Caco-2 (cell line): ENCODE data around the gene GDPD4. TPM values are rescaled to one million over a fixed set of nuclear protein-coding genes. Genes with fewer than 3 reads are reported as not detected.

Experiments used
- BruUV-seq: library from RNA; stranded (reverse); fragments of 400-500 nt; replicated peaks from 2 replicates; lab custom pipeline; 2021; lab: Mats Ljungman, UMichigan
- CTCF ChIA-PET: fragments of 300-600 bp; sonication (Branson Sonifier 250); formaldehyde crosslinking; loops from one replicate; lab custom pipeline; 2022; ENCODE audit warnings: antibody characterized with exemption; lab: Charles Lee
- POLR2A ChIA-PET: fragments of 300-600 bp; sonication (Branson Sonifier 250); formaldehyde crosslinking; loops from one replicate; lab custom pipeline; 2022; ENCODE audit warnings: antibody characterized with exemption; lab: Charles Lee
- DNase-seq, 2 experiments: peaks; one replicate each; pipeline versions ENCODE4 v3.0.0 to v3.0.0-alpha.2; 2020 to 2022
- H3K27me3 ChIP-seq: replicated peaks from 2 replicates; pipeline ENCODE4 v1.6.0; 2011; ENCODE audit warnings: low read length; ENCODE audit not compliant: control insufficient read depth, insufficient read depth
- H3K36me3 ChIP-seq: 2 replicates; pipeline ENCODE4 v1.5.1; 2011; ENCODE audit warnings: low read length; ENCODE audit not compliant: control insufficient read depth, insufficient read depth
- H3K4me1 ChIP-seq: fragments of 250-450 bp; sonication (Bioruptor Pico); 2 replicates; pipeline ENCODE4 v1.5.1; 2020; ENCODE audit warnings: mild to moderate bottlenecking
- H3K4me3 ChIP-seq: 2 replicates; pipeline ENCODE4 v1.5.1; 2011; ENCODE audit warnings: low read depth, mild to moderate bottlenecking, control low read depth, low read length
- H3K9me3 ChIP-seq: fragments of 250-450 bp; sonication (Bioruptor Pico); 2 replicates; pipeline ENCODE4 v1.5.1; 2020; ENCODE audit warnings: mild to moderate bottlenecking, moderate library complexity
- H3K27ac Mint-ChIP-seq: one replicate; pipeline ENCODE4 v1.8.0; 2022; ENCODE audit warnings: mixed read lengths; ENCODE audit not compliant: unreplicated experiment
- H3K27me3 Mint-ChIP-seq: one replicate; pipeline ENCODE4 v1.8.0; 2022; ENCODE audit warnings: mixed read lengths; ENCODE audit not compliant: insufficient read depth, unreplicated experiment
- H3K36me3 Mint-ChIP-seq: one replicate; pipeline ENCODE4 v1.8.0; 2022; ENCODE audit warnings: mild to moderate bottlenecking, mixed read lengths; ENCODE audit not compliant: insufficient read depth, unreplicated experiment
- H3K4me1 Mint-ChIP-seq: one replicate; pipeline ENCODE4 v1.8.0; 2022; ENCODE audit warnings: low read depth, mixed read lengths; ENCODE audit not compliant: unreplicated experiment
- H3K4me3 Mint-ChIP-seq: one replicate; pipeline ENCODE4 v1.8.0; 2022; ENCODE audit warnings: mild to moderate bottlenecking, moderate library complexity, mixed read lengths; ENCODE audit not compliant: unreplicated experiment
- H3K9me3 Mint-ChIP-seq: one replicate; pipeline ENCODE4 v1.8.0; 2022; ENCODE audit warnings: mixed read lengths; ENCODE audit not compliant: unreplicated experiment
- CTCF ChIP-seq, 2 experiments: fragments of 200-600 bp in 1 of 2; IDR thresholded peaks; 1 replicate in 1 of 2; 2 replicates in 1 of 2; pipeline versions ENCODE4 v1.5.1 to v1.8.0; 2011 to 2022; ENCODE audit warnings: antibody characterized with exemption in 1 of 2, control low read depth in 1 of 2, inconsistent platforms in 1 of 2, low read depth in 1 of 2, low read length in 1 of 2, mild to moderate bottlenecking in 1 of 2, moderate library complexity in 1 of 2; ENCODE audit not compliant: insufficient read depth in 1 of 2, severe bottlenecking in 1 of 2, unreplicated experiment in 1 of 2
- intact Hi-C: fragments of 100-400 bp; cut with micrococcal nuclease; formaldehyde crosslinking; loops from one replicate; pipeline ENCODE4 v1.10.0; 2022; ENCODE audit not compliant: unreplicated experiment
- total RNA-seq: library from RNA; stranded (reverse); gene quantifications from 2 replicates; pipeline ENCODE4 v1.2.3, GENCODE V29; 2022

Gene GDPD4
- total RNA-seq, 1 experiment from 2014 or later: not detected

- no TSS peak for BruUV-seq
Measured at GRCh38 chr11:77310721-77311120, 9.2 kb upstream of the GDPD4 start.

DNA sequence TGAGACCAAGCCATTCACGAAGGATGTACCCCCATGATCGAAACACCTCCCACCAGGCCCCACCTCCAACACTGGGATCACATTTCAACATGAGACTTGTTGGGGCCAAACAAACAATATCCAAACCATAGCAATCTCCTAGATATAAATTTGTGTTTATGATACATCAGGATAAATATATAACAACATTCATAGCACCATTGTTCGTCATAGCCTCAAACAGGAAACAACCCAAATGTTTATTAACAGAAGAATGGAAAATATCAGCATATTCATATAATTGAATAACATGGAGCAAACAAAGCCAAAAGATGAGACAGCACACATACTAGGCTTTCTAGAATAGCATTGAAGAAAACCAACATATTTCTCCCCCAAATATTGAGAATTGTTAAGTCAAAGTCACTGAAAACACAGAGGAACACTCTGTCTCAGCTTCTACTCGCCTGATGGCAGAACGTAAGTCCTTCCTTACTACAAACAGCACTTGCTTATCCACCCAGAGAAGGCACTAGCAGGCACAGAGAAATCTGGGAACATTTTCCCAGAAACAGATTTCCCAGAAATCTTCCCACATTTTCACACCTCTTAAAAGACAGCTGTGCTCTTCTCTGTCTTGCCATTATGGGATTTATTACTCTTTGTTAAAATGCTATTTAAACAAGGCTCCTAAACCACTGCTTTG, 8.1 kb upstream of the GDPD4 start:
- Mint-ChIP-seq H3K27me3 (peaks cover 4% of the 10 kb centered on the region), H3K4me1 (no peaks in the 10 kb centered on the region), H3K36me3 (no peaks in the 10 kb centered on the region), H3K27ac (no peak overlapping the region), H3K9me3 (no peaks in the 10 kb centered on the region), H3K4me3 (no peak overlapping the region)
- no peaks in the 10 kb centered on the region for H3K27me3 ChIP-seq
- H3K4me3 ChIP-seq: no peak overlapping the region
- intact Hi-C loops: loop anchor here (10.0 kb wide), 1 partner anchor 235 kb away; no protein-coding TSS in a partner anchor
- DNase-seq: no peak
- POLR2A ChIA-PET: no interaction called here
- H3K9me3 ChIP-seq: no peaks in the 10 kb centered on the region
- no TSS peak for BruUV-seq
- H3K36me3 ChIP-seq: no peaks in the 10 kb centered on the region
- CTCF ChIA-PET: no interaction called here
- TF ChIP-seq CTCF (IDR thresholded peaks at IDR 0.05; ENCODE audit: insufficient read depth in 1 of 2, low read depth in 1 of 2, low read length in 1 of 2, severe bottlenecking in 1 of 2, unreplicated experiment in 1 of 2): no peak
- no peaks in the 10 kb centered on the region for H3K4me1 ChIP-seq

More at GRCh38 chr11:77310721-77311120, 9.2 kb upstream of the GDPD4 start:
- TF ChIP-seq CTCF (IDR thresholded peaks at IDR 0.05; ENCODE audit: insufficient read depth in 1 of 2, low read depth in 1 of 2, low read length in 1 of 2, severe bottlenecking in 1 of 2, unreplicated experiment in 1 of 2): no peak
- Mint-ChIP-seq H3K4me3 (no peak overlapping the region), H3K9me3 (no peaks in the 10 kb centered on the region), H3K27me3 (peaks cover 4% of the 10 kb centered on the region), H3K4me1 (no peaks in the 10 kb centered on the region), H3K27ac (no peak overlapping the region), H3K36me3 (no peaks in the 10 kb centered on the region)
- Histone ChIP-seq H3K4me3 (no peak overlapping the region), H3K27me3 (no peaks in the 10 kb centered on the region), H3K4me1 (no peaks in the 10 kb centered on the region), H3K36me3 (no peaks in the 10 kb centered on the region), H3K9me3 (no peaks in the 10 kb centered on the region)
- intact Hi-C loops: loop anchor here (10.0 kb wide), 1 partner anchor 234 kb away; no protein-coding TSS in a partner anchor
- ChIA-PET POLR2A (no interaction called here), CTCF (no interaction called here)
- no peak for DNase-seq

DNA sequence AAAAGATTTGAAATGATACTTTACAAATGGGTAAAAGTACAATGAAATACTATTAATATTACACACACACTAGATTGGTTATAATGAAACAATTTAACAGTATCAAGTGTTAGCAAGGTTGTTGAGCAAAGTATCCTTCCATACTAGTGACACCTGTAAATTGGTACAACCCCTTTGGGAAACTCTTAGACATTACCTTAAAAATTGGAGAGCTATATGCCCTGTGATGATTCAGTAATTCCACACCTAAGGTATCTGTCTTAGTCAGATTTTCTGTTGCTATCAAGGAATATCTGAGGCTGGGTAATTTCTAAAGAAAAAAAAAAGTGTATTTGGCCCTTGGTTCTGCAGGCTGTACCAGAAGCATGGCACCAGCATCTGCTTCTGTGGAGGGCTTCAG, 7.4 kb upstream of the GDPD4 start:
- DNase-seq: no peak
- H3K27ac Mint-ChIP-seq: no peak overlapping the region
- H3K4me1 ChIP-seq: no peaks in the 10 kb centered on the region
- H3K4me3 Mint-ChIP-seq: no peak overlapping the region
- CTCF ChIA-PET: no interaction called here
- no TSS peak for BruUV-seq
- intact Hi-C loops: no loop called here
- no peaks in the 10 kb centered on the region for H3K36me3 Mint-ChIP-seq
- H3K4me1 Mint-ChIP-seq: no peaks in the 10 kb centered on the region
- H3K9me3 Mint-ChIP-seq: no peaks in the 10 kb centered on the region
- no peak for TF ChIP-seq CTCF (IDR thresholded peaks at IDR 0.05; ENCODE audit: insufficient read depth in 1 of 2, low read depth in 1 of 2, low read length in 1 of 2, severe bottlenecking in 1 of 2, unreplicated experiment in 1 of 2)
- no peak overlapping the region for H3K4me3 ChIP-seq
- no peaks in the 10 kb centered on the region for H3K27me3 ChIP-seq
- no peaks in the 10 kb centered on the region for H3K36me3 ChIP-seq
- POLR2A ChIA-PET: no interaction called here
- peaks cover 4% of the 10 kb centered on the region for H3K27me3 Mint-ChIP-seq
- no peaks in the 10 kb centered on the region for H3K9me3 ChIP-seq
